NCI-H146 treated with DMSO at 0.1 percent for 48 hours (cell line): ENCODE results near the gene CEPT1.

ENCODE experiments used
- DNase-seq: peaks from one replicate; lab custom pipeline; 2025; ENCODE audit not compliant: unreplicated experiment; lab: John Stamatoyannopoulos, UW

The CEPT1 gene

GRCh38 chr1:111192074-111192473 is 52.1 kb downstream of the CEPT1 start:
- DNase-seq = no peak

- DNase-seq = no peak
These were observed 52.9 kb downstream of the CEPT1 start for GRCh38 chr1:111192658-111193519.

GRCh38 chr1:111193712-111194480 is 53.9 kb downstream of the CEPT1 start:
- DNase-seq = no peak

DNA sequence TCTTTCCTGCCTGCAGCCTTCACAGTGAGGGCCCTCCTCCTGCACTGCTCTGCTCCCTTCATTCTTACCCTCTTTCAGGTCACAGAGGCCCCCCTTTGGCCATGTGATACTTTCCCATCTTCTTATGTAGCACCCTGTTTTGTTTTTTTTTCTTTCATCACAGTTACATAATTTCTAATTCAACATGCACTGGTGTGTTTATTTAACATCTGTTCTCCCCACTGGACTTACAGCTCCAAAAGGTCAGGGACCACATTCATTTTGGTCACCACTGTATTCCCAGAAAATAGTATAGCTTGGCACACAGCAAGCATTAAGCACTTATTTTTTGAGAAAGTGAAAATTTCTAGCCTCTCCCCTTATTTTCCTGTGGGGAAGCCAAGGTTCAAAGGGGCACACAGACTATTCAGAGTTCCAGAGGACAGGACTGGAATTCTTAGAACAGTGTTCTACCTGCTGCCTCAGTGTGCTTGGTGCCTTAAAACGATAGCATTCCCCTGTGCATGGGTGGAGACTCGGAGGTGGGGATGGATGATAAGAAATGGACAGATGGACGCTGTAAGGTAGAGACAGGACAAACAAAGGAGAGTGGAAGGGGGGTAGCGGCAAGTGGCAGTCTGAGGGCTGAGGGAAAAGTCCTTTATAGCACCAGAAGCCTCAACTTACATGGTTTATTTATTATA is 55.1 kb downstream of the CEPT1 start:
- DNase-seq = no peak

GRCh38 chr1:111196213-111196612 is 56.2 kb downstream of the CEPT1 start:
- DNase-seq = no peak

GRCh38 chr1:111197598-111198284 is 57.7 kb downstream of the CEPT1 start:
- no peak for DNase-seq

GRCh38 chr1:111198836-111199235 is 58.8 kb downstream of the CEPT1 start:
- DNase-seq = no peak

- DNase-seq = no peak
These were observed 59.3 kb downstream of the CEPT1 start for GRCh38 chr1:111199329-111199728.

- DNase-seq = no peak
These were observed 60.1 kb downstream of the CEPT1 start, which contains the start of gene DENND2D for GRCh38 chr1:111199881-111200801. Gene DENND2D (minus strand): TSS chr1:111200646. CDS start chr1:111200459, 187 bp downstream.

GRCh38 chr1:111200802-111201161 is 60.8 kb downstream of the CEPT1 start:
- no peak for DNase-seq

DNA sequence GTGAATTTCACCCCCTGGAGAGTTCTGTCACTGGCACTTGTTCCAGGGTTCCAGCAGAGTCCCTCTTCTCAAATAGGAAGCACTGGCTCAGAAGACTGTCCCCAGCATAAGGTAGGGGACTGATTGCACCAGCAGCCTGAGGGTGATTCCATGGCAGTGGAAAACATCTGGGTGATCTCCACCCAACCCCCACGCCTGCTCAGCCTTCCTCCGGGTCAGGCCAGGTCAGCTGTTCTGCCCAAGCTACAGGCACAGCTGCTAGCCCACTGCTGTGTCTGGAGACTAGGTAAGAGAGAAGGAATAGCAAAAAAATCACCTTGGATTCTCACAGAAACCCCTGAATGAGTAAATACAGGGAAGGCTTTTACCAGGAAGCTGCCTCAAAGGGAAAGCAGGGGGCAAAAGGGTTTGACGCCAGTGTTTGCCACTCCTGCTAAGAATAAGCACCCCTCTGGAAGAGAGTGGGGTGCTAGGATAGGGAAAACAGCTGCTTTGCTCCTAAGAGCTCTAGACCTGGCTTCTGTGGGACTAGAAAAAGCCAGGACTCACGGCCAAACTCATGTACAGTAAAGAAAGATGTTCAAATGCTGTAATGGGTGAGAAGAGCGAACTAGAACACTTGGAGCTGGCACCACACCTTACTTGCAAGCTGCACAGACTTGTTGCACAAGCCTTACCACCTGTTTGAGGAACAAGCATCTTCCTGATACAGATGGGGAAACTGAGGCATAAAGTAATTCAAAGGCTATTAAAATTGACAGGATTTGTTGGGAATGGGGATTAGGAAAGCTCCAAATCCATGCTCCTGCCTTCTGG is 61.5 kb downstream of the CEPT1 start:
- DNase-seq = no peak

GRCh38 chr1:111202366-111202706 is 62.3 kb downstream of the CEPT1 start:
- DNase-seq = no peak

GRCh38 chr1:111202707-111203623 is 62.9 kb downstream of the CEPT1 start:
- DNase-seq = no peak

GRCh38 chr1:111203681-111204200 is 63.7 kb downstream of the CEPT1 start:
- DNase-seq = peak; percentile 59

DNA sequence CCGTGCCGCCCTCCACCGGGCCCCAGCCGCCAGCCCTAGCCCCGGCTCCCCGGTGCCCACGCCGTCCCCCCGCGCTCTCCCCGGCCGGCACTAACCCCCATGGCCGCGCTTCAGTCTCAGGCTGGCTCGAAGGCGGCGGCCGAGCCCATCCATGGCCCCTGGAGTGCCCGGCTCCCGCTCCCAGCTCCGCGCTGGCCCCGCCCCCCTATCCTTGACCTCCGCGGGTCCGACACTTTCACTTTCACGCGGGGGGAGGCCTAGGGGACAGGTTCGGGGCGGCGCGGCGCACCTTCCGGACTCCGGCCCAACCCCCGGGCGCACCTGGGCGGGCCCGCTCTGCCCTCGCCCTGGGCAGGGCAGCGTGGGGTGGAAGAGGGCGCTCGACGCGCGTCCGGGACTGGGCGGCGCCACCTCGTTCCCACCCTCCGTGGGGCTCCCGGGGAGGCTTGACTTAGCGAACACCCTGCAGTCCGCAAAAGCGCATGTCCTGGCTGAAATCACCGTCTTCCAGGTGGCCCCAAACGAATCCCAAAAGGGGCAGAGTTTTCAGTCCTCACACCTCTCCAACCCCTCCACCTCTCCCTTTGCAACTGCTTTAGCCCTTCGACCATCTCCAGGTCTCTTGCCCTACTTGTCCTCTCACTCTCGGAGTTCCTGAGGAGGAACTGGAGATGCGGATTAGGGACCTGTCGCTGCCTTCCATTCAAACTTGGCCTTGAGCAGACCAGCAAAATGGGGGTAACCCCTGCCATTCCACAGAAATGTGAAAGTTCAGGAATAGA is 64.4 kb downstream of the CEPT1 start:
- DNase-seq = peak; percentile 9

GRCh38 chr1:111204983-111205713 is 65.1 kb downstream of the CEPT1 start:
- no peak for DNase-seq

GRCh38 chr1:111205714-111206050 is 65.7 kb downstream of the CEPT1 start:
- DNase-seq = no peak
